RCC 7860 (cell line): ENCODE data around the gene HDAC4.

Experiments
- DNase-seq: peaks from one replicate; pipeline ENCODE4 v3.0.0-alpha.2; 2015; ENCODE audit warnings: low spot score
- FAIRE-seq: peaks from 2 replicates; lab custom pipeline; 2012; peaks lifted over from hg19 to GRCh38; lab: Jason Lieb, UNC

The HDAC4 gene

GRCh38 chr2:239259603-239260298 lies 141.1 kb downstream of the HDAC4 start:
- DNase-seq = no peak
- no peak for FAIRE-seq

GRCh38 chr2:239259173-239259572 lies 141.6 kb downstream of the HDAC4 start:
- FAIRE-seq (no peak), DNase-seq (no peak)

- FAIRE-seq (no peak), DNase-seq (no peak)
Measured at GRCh38 chr2:239258248-239258647, 142.6 kb downstream of the HDAC4 start.

DNA sequence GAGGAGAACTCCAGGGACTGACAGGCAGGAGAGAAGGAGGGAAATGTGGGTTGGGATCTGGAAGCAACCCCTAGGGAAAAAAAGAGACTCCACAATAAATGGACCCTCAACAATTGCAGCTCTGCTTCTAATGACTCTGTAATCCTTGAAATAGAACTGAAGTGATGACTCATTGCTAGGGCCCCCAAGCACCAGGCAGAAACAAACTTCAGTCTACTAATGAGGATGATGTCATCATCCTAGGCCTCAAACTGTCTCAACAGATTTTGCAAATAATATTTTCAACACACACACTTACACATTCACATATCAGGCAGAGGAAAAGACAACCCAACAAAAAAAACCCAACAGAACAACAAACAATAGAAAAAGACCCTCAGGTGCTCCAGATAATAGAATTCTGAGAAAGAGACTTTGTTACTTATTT lies 143.3 kb downstream of the HDAC4 start:
- FAIRE-seq = peak; percentile 79
- DNase-seq = peak; percentile 67

DNA sequence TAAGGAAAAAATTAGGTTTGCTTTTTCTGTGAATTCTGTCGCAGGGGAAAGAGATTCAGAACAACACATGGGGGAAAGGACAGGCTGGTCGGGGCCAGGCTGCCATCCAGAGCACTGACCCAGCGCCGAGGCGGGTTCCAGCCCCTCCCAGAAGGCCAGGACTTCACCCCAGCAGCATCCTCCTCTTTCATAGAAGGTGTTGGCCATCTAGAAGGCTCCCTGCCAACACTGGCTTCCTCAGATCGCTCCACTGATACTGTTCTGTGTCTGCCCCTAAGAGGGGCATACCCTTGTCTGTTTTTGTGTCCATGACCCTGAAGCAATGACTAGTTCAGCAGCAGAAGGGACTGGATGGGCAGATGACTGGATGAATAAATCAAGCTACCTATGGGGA lies 144.5 kb downstream of the HDAC4 start:
- DNase-seq (no peak), FAIRE-seq (no peak)

GRCh38 chr2:239255628-239256349 lies 145.0 kb downstream of the HDAC4 start:
- no peak for FAIRE-seq

GRCh38 chr2:239255218-239255617 lies 145.6 kb downstream of the HDAC4 start:
- FAIRE-seq = no peak
- DNase-seq = no peak

More at GRCh38 chr2:239255628-239256349, 145.0 kb downstream of the HDAC4 start:
- no peak for DNase-seq

GRCh38 chr2:239253701-239254436 lies 147.0 kb downstream of the HDAC4 start:
- FAIRE-seq = no peak

DNA sequence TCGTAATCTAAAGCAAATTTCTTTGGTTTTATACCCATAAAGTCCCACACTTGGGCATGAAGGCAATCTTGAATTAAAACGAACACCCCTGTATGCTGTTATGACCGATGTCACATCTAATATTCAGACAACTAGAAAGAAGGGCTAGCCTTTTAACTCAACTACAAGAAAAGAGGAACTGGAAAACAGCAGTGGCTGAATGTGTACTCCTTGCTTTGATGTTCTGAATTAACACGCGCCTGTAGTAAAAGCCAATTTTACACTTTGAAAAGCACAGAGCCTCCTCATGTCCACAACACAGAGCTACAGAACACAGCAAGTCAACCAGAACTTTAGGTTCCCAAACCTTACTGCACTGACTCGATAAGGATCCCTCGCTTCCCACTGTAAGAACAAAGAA lies 147.6 kb downstream of the HDAC4 start:
- DNase-seq (no peak), FAIRE-seq (no peak)

More at GRCh38 chr2:239253701-239254436, 147.0 kb downstream of the HDAC4 start:
- DNase-seq = no peak

GRCh38 chr2:239252801-239253200 lies 148.0 kb downstream of the HDAC4 start:
- no peak for DNase-seq
- no peak for FAIRE-seq

DNA sequence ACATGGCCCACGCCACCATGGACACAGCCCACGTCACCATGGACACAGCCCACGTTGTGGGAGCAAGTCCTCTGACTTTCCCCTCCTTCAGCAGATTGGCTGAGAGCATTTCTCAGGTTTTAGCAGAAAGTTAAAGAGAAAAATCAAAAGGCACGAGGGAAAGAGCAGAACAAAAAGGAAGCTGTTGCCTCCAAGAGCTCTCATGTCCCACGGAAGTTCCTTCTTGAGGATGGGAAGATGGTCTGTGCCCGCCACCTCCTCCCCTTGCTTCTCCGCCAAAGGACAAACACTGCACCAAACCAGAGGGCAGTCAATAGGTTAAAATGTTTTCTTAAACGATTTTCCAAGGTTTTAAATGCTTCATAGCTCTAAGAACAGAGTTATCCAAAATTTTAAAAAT lies 148.4 kb downstream of the HDAC4 start:
- DNase-seq (no peak), FAIRE-seq (no peak)

DNA sequence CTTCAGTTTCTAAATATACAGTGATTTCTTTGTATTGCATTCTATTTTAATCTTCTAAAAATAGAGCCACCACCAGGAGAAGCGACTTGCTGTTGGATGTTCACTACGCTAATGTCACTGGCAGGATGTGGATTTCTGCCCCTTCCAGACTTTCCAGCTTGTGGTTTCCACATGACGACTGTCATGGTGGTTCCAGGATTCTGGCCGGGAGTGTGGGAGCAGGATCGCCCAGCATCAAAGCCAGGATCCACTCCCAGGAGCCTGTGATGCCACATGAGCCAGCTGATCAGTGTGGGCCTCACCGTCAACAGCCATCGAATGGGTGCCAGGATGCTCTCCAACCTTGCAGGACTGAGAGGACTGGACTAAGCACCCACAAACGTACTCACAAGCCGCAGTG lies 148.8 kb downstream of the HDAC4 start:
- FAIRE-seq = no peak

GRCh38 chr2:239250216-239251081 lies 150.4 kb downstream of the HDAC4 start:
- FAIRE-seq (no peak), DNase-seq (no peak)

More for the DNA sequence above, 148.8 kb downstream of the HDAC4 start:
- DNase-seq = no peak

DNA sequence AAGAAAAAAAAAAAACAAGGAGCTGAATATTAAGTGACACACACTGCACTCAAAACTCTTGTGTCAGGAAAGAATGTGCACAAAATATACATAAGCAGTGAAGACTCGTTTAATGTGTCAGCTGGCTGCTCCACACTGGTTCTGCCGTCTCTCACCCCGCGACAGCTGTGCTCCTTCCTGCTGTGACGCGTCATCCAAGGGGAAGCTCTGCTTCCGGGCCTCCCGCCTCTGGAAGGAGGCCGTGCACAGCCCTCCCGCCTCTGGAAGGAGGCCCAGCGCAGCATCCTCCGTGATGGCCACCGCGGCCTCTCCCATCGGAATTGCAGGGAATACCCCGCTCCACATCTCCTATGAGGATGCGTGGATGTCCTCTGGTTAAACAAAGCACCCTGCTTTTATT lies 151.0 kb downstream of the HDAC4 start:
- DNase-seq (no peak), FAIRE-seq (no peak)

- FAIRE-seq = no peak
- no peak for DNase-seq
Measured at GRCh38 chr2:239249048-239249447, 151.8 kb downstream of the HDAC4 start.

- DNase-seq = peak; percentile 98
- peak; percentile 98 for FAIRE-seq
Measured at GRCh38 chr2:239247401-239248245, 153.2 kb downstream of the HDAC4 start.

DNA sequence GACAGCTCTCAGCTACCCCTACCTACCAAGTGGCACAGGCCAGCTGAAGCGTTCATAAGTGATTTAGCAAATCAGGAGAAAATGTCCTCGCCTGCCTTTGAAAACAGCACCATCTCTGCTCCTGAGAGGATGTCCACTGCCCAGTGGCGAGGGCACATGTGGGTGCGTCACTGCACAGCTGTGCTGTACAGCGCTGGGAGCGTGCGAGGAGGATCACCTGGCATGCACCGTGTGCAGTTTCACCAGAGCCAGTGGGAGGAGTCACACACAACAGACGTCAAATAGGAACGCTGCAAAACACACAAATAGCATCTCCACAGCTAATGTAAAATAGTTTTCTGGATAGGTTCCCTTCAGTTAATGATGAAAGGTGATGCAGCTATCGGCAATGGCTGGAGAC lies 154.1 kb downstream of the HDAC4 start:
- FAIRE-seq (no peak), DNase-seq (no peak)

GRCh38 chr2:239245872-239246721 lies 154.7 kb downstream of the HDAC4 start:
- FAIRE-seq (no peak), DNase-seq (no peak)

- DNase-seq (no peak), FAIRE-seq (no peak)
Measured at GRCh38 chr2:239245107-239245506, 155.7 kb downstream of the HDAC4 start.
